GM10266 (cell line): ENCODE results near the gene SSC5D.

Experiments
- DNase-seq: peaks from one replicate; pipeline ENCODE4 v3.0.0; 2012; ENCODE audit errors: extremely low spot score
- CTCF ChIP-seq: IDR thresholded peaks from 2 replicates; pipeline ENCODE4 v1.5.1; 2012; ENCODE audit warnings: mild to moderate bottlenecking, low read depth; ENCODE audit not compliant: control insufficient read depth, insufficient read depth; ENCODE audit errors: missing control alignments

Gene SSC5D

GRCh38 chr19:55456347-55456746, 31.9 kb upstream of the SSC5D start:
- DNase-seq, result no peak
- no peak for TF ChIP-seq CTCF

DNA sequence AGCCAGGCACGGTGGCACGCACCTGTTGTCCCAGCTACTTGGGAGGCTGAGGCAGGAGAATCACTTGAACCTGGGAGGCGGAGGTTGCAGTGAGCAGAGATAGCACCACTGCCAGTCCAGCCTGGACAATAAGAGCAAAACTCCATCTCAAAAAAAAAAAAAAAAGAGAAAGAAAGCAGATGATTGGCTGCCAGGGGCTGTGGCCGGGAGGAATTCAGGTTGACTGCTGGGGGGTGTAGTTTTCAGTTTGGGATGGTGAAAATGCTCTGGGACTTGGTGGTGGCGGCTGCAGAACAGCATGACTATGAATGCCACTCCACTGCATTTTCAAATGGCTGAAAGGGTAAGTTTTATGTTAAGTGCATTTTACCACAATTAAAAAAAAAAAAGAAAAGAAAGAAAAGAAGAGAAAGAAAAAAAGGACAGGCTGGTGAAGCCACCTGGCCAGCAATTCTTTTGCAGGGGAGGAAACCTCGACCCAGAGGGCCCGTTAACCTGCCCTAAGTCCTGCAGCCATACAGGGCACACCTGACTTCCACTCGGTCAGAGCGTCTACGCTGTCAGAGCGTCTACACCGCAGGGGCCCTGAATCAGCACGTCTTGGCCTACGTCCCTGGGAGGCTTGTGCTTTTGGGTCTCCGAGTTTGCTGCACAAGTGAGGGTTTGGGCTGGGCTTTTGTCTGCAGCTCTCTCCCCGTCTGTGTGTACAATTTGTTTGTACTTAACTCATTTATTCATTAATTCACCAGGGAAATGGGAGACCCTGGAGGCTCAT, 30.4 kb upstream of the SSC5D start:
- no peak for TF ChIP-seq CTCF
- DNase-seq, result no peak

DNA sequence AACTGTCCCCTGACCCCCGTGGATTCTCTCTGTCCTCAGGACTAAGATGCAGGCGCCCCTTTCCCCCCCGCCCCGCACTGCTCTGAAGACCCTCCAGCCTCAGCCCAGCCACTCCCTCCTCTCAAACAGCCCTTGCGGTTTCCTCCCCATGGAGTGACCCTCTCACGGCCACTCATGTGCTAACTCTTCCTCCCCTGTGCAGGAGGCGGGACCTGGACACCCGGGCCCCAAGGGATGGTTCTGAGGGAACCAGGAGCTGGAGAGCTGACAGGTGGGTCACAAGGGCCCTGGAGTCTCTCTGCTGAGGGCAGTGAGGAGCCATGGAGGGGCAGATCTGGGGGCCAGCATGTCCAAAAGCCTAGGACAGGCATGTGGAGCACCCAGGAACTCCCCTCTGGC, 28.7 kb upstream of the SSC5D start:
- no peak for TF ChIP-seq CTCF
- DNase-seq, result no peak

- no peak for TF ChIP-seq CTCF
- no peak for DNase-seq
Observed at GRCh38 chr19:55459950-55460657, 28.1 kb upstream of the SSC5D start.

DNA sequence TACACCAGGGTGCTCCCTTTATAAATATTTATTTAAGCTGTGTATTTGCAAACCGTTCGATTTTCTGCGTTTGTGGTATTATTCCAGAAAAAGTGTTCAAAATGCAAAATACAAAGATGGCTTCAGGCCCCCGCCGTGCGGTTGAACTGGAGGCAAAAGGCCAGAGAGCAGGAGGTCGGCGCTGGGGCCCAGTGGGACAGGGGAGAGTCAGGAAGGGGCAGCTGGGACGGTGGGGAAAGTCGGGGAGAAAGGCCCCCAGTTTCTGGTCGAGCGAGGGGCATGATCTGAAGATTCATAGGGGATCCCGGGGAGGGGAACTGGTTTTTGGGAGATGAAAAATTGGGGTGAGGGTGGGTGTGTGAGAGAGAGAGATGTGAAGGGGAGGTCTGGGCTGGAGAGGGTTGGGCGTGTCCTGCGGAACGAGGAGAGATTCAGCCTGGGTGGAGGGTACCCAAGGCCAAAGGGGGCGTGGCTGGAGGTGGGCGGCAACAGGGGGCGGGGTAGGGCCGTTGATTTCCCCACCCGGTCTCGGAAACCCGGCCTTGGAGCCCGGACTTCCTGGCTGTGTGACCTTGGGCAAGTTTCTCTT, 27.5 kb upstream of the SSC5D start:
- peak; percentile 79 for DNase-seq

DNA sequence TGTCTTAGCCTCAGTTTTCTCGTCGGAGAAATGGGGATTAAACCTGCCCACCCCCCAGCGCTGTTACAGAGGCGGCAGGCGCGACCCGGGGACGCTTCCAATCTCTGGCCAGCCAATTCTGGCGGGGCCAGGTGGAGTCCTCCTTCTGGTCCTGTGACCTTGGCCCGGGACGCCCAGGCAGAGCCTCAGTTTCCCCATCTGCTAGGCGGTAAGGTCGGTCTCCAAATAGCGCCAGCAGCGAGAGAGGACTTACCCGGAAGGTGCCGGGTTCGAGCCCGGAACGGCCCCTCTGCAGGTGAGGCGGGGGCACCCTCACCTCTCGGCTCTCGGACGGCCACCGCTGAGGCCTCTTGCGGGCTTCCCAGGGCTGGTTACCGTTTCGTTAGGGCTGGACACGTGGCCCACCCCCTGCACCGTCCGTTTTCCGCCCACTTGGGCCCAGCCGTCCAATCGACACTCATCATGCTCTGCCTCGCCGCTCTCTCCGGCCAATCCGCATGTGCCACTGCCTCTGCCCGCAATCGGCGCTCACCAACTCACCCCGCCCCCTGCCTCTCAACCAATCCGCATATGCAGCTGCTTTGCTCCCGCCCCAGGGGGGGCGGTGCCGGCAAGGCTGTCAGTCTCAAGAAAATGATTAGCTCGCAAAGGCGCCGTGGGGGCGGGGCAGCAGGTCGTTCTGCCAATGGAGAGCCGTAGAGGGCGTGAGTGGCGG, 26.8 kb upstream of the SSC5D start, which contains the start of gene ISOC2:
ISOC2 (minus strand) TSS at position 384 of the 715 bp plus-strand sequence. CDS start 5,156 bp downstream, outside the sequence.
- DNase-seq, result peak; percentile 100
- no peak for TF ChIP-seq CTCF

More for the DNA sequence above, 27.5 kb upstream of the SSC5D start:
- TF ChIP-seq CTCF, result no peak
